GM21526 (cell line): Measurements from ENCODE around the gene AP2A1.

Experiments
- ATAC-seq: cut with Tn5 transposase; IDR thresholded peaks from one replicate; pipeline ENCODE4 v1.9.1; 2021; ENCODE audit warnings: moderate library complexity; ENCODE audit not compliant: unreplicated experiment, low FRiP score

AP2A1 gene

GRCh38 chr19:49852631-49853126, 85.9 kb downstream of the AP2A1 start:
- ATAC-seq, result no peak

- ATAC-seq, result no peak
These were observed 87.1 kb downstream of the AP2A1 start for GRCh38 chr19:49853852-49854377.

GRCh38 chr19:49854378-49855263, 87.8 kb downstream of the AP2A1 start:
- no peak for ATAC-seq

- no peak for ATAC-seq
These were observed 88.5 kb downstream of the AP2A1 start for GRCh38 chr19:49855277-49855675.

GRCh38 chr19:49855676-49856573, 89.1 kb downstream of the AP2A1 start:
- no peak for ATAC-seq

- no peak for ATAC-seq
These were observed 89.8 kb downstream of the AP2A1 start for GRCh38 chr19:49856574-49857021.
